ENCODE data around the gene MCUR1.
"Not testable (repeated sequence)": the region's sequence is repeated elsewhere in the genome, so short reads cannot be mapped to it uniquely, and the experiment has no call there.

MCUR1 gene

GRCh38 chr6:13828656-13829301, 14.4 kb upstream of the MCUR1 start:
- DNase-seq (ENCODE audit: low spot score) = not testable (repeated sequence)

GRCh38 chr6:13827032-13827431, 12.7 kb upstream of the MCUR1 start:
- no peak for DNase-seq (ENCODE audit: low spot score)

GRCh38 chr6:13825871-13826270, 11.5 kb upstream of the MCUR1 start:
- no peak for DNase-seq (ENCODE audit: low spot score)

- DNase-seq (ENCODE audit: low spot score) = no peak
Observed at GRCh38 chr6:13818341-13818740, 4.0 kb upstream of the MCUR1 start.

GRCh38 chr6:13814938-13815575, 700 bp upstream of the MCUR1 start:
- DNase-seq (ENCODE audit: low spot score) = peak; percentile 43

GRCh38 chr6:13813621-13814175, 659 bp downstream of the MCUR1 start:
- DNase-seq (ENCODE audit: low spot score) = no peak

GRCh38 chr6:13813026-13813425, 1.3 kb downstream of the MCUR1 start:
- DNase-seq (ENCODE audit: low spot score) = no peak

GRCh38 chr6:13812359-13812642, 2.1 kb downstream of the MCUR1 start:
- no peak for DNase-seq (ENCODE audit: low spot score)

GRCh38 chr6:13811627-13812358, 2.6 kb downstream of the MCUR1 start:
- DNase-seq (ENCODE audit: low spot score) = no peak

- no peak for DNase-seq (ENCODE audit: low spot score)
Observed at GRCh38 chr6:13810688-13811446, 3.5 kb downstream of the MCUR1 start.

- DNase-seq (ENCODE audit: low spot score) = no peak
Observed at GRCh38 chr6:13808801-13809200, 5.6 kb downstream of the MCUR1 start.

- no peak for DNase-seq (ENCODE audit: low spot score)
Observed at GRCh38 chr6:13807696-13808095, 6.7 kb downstream of the MCUR1 start.

GRCh38 chr6:13803581-13803980, 10.8 kb downstream of the MCUR1 start:
- DNase-seq (ENCODE audit: low spot score) = no peak

- DNase-seq (ENCODE audit: low spot score) = no peak
Observed at GRCh38 chr6:13800615-13801014, 13.7 kb downstream of the MCUR1 start.

GRCh38 chr6:13796781-13797180, 17.6 kb downstream of the MCUR1 start:
- no peak for DNase-seq (ENCODE audit: low spot score)

GRCh38 chr6:13795041-13795750, 19.2 kb downstream of the MCUR1 start:
- peak; percentile 81 for DNase-seq (ENCODE audit: low spot score)

- DNase-seq (ENCODE audit: low spot score) = no peak
Observed at GRCh38 chr6:13794184-13794583, 20.2 kb downstream of the MCUR1 start.

- DNase-seq (ENCODE audit: low spot score) = no peak
Observed at GRCh38 chr6:13789746-13790145, 24.6 kb downstream of the MCUR1 start.

GRCh38 chr6:13788820-13789219, 25.5 kb downstream of the MCUR1 start:
- DNase-seq (ENCODE audit: low spot score) = no peak

GRCh38 chr6:13787137-13787536, 27.2 kb downstream of the MCUR1 start:
- DNase-seq (ENCODE audit: low spot score) = no peak

GRCh38 chr6:13780162-13780561, 34.2 kb downstream of the MCUR1 start:
- not testable (repeated sequence) for DNase-seq (ENCODE audit: low spot score)

GRCh38 chr6:13778028-13778427, 36.3 kb downstream of the MCUR1 start:
- no peak for DNase-seq (ENCODE audit: low spot score)

All from hematopoietic multipotent progenitor cell treated with erythropoietin and hydrocortisone succinate and interleukin-3 and kit ligand, for 15 days (in vitro differentiated cells).